Measurements from ENCODE around the gene ITIH2. TPM values are rescaled to one million over a fixed set of nuclear protein-coding genes. Genes with fewer than 3 reads are reported as not detected.
"Not testable (repeated sequence)": the region's sequence is repeated elsewhere in the genome, so short reads cannot be mapped to it uniquely, and the experiment has no call there.

Gene ITIH2
- total RNA-seq, 1 donor from 2014 or later: not detected

DNA sequence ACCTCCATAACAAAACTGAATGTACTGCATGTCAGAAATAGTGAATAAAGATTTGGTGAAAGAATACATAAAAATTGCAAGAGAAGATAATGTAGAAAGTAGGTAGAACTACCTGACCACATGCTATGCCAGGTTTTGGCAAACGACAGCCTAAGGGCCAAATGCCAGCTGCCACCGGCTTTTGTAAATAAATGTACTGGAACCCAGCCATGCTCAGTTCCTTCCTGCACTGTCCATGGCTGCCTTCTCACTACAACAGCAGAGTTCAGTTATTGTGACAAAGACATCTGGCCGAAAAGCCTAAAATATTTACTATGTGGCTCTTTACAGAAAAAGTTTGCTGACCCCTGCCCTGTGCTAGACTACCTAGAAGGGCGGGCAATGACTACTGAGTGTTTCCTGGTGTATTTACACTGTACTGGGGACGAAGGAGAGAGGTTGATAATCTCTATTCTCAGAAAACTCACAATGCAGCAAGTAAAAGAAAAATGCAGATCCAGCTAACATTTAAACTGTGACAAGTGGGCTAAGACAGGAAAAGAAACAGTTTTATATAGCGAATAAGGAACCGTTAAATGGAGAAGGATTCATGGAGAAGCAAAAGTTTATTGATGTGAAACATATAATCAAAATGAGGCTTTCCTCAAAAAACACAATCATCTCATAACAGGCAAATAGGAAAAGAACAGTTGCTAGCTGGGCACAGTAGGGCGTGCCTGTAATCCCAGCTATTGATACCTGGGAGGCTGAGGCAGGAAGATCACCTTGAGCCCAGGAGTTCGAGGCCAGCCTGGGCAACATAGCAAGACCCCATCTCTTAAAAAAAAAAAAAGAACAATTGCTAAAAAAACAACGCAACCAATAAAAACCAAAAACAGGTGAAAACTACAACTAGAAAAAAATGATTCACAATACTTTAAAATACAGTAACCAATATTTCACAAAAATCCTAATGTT, 71.0 kb downstream of the ITIH2 start:
- peaks cover 57% of the 10 kb centered on the region for H3K36me3 Mint-ChIP-seq (ENCODE audit: low read depth)
- no peaks in the 10 kb centered on the region for H3K4me1 Mint-ChIP-seq (ENCODE audit: low read depth)
- no peak for DNase-seq (ENCODE audit: low spot score)
- no peaks in the 10 kb centered on the region for H3K9me3 Mint-ChIP-seq
- H3K4me3 Mint-ChIP-seq (ENCODE audit: low read depth): no peak overlapping the region
- intact Hi-C loops (cut with micrococcal nuclease): no loop called here
- H3K27me3 Mint-ChIP-seq (ENCODE audit: low read depth): no peaks in the 10 kb centered on the region
- no peak overlapping the region for H3K27ac Mint-ChIP-seq

DNA sequence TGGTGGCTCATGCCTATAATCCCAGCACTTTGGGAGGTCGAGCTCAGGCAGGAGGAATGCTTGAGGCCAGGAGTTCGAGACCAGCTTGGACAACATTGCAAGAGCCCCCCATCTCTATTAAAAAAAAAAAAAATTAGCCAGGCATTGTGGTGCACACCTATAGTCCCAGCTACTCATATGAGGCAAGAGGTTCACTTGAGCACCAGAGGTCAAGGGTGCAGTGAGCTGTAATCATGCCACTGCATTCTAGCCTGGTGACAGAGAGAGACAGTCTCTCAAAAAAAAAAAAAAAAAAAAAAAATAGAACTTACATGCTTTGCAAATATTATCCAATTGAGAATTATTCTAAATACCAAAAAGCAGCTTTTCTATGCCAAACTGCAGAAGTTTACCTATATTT, 73.7 kb downstream of the ITIH2 start:
- Mint-ChIP-seq H3K4me3 (ENCODE audit: low read depth) (no peak overlapping the region), H3K4me1 (ENCODE audit: low read depth) (peaks cover 3% of the 10 kb centered on the region), H3K27me3 (ENCODE audit: low read depth) (no peaks in the 10 kb centered on the region), H3K36me3 (ENCODE audit: low read depth) (peaks cover 66% of the 10 kb centered on the region), H3K27ac (no peak overlapping the region), H3K9me3 (no peaks in the 10 kb centered on the region)
- no peak for DNase-seq (ENCODE audit: low spot score)
- intact Hi-C loops (cut with micrococcal nuclease): no loop called here

GRCh38 chr10:7782194-7782593, 79.1 kb downstream of the ITIH2 start:
- H3K36me3 Mint-ChIP-seq (ENCODE audit: low read depth): peaks cover 44% of the 10 kb centered on the region
- H3K4me3 Mint-ChIP-seq (ENCODE audit: low read depth); DNase-seq (ENCODE audit: low spot score); H3K27ac Mint-ChIP-seq; H3K27me3 Mint-ChIP-seq (ENCODE audit: low read depth); H3K9me3 Mint-ChIP-seq: not testable (repeated sequence)
- peaks cover 17% of the 10 kb centered on the region for H3K4me1 Mint-ChIP-seq (ENCODE audit: low read depth)
- intact Hi-C loops (cut with micrococcal nuclease): loop anchor here (10.0 kb wide), 1 partner anchor 1523 kb away; no protein-coding TSS in a partner anchor

DNA sequence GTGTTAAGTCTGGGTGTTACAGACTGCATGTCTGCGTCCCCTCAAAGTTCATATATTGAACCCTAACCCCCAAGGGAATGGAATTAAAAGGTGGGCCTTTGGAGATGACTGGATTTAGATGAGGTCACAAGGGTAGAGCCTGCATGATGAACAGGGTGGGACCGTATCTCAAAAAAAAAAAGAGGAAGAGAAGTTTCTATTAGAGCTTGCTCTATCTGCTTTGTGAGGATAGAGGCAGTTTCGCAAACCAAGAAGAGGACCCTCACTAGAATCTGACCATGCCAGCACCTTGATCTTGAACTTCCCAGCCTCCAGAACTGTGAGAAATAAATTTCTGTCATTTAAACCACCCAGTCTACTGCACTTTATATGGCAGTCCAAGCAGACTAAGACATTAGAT, 83.3 kb downstream of the ITIH2 start:
- intact Hi-C loops (cut with micrococcal nuclease): loop anchor here (10.0 kb wide), 1 partner anchor 1518 kb away; no protein-coding TSS in a partner anchor
- no peak for DNase-seq (ENCODE audit: low spot score)
- Mint-ChIP-seq H3K4me1 (ENCODE audit: low read depth) (peaks cover 26% of the 10 kb centered on the region), H3K27me3 (ENCODE audit: low read depth) (no peaks in the 10 kb centered on the region), H3K4me3 (ENCODE audit: low read depth) (no peak overlapping the region), H3K36me3 (ENCODE audit: low read depth) (peaks cover 24% of the 10 kb centered on the region), H3K27ac (no peak overlapping the region), H3K9me3 (no peaks in the 10 kb centered on the region)

- DNase-seq (ENCODE audit: low spot score): no peak
- intact Hi-C loops (cut with micrococcal nuclease): loop anchor here (10.0 kb wide), 1 partner anchor 1517 kb away; no protein-coding TSS in a partner anchor
- Mint-ChIP-seq H3K27ac (no peak overlapping the region), H3K4me3 (ENCODE audit: low read depth) (no peak overlapping the region), H3K4me1 (ENCODE audit: low read depth) (peaks cover 31% of the 10 kb centered on the region), H3K36me3 (ENCODE audit: low read depth) (peaks cover 32% of the 10 kb centered on the region), H3K27me3 (ENCODE audit: low read depth) (no peaks in the 10 kb centered on the region), H3K9me3 (no peaks in the 10 kb centered on the region)
These were observed 84.2 kb downstream of the ITIH2 start for GRCh38 chr10:7787150-7787856.

DNA sequence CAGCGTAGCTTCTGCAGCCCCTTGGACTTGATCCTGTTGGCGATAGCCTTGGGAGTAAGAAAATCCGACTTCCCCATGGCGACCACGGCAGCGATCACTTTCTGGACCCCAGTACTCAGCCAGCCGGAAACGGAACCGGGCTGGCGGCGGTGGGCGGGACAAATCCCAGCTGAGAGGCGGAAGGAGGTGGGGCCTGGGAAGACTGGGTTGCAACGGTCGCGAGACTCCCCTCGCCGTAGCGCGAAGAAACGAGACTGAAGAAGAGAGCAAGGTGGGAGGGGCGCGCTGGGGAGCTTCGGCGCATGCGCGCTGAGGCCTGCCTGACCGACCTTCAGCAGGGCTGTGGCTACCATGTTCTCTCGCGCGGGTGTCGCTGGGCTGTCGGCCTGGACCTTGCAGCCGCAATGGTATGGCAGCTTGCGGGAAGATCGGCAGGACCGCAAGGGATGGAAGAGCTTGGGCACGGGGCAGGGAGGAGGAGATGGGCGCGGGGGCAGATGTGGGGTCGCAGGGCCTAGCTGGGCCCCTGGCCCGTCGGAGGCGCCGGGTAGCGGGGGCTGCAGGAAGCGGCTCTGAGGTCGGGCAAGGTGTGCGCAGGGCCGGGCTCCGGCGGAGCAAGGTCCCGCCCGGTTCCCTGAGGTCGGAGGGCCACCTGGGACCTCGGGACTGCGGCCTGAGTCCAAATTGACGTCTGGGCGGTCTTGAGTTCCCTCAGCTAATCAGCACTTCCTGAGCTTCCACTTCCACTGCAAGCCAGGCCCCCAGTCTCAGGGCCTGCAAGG, 84.9 kb downstream of the ITIH2 start, which contains the start of the genes ATP5F1C and KIN:
Gene ATP5F1C (plus strand): TSS at position 321 of the 782 bp plus-strand sequence. CDS start 31 bp downstream, at position 352.
Gene KIN (minus strand): TSS at position 137 of the 782 bp plus-strand sequence. CDS start 60 bp downstream, at position 77.
- Mint-ChIP-seq H3K9me3 (no peaks in the 10 kb centered on the region), H3K4me1 (ENCODE audit: low read depth) (peaks cover 36% of the 10 kb centered on the region), H3K36me3 (ENCODE audit: low read depth) (peaks cover 35% of the 10 kb centered on the region), H3K27ac (no peak within 1 kb of the TSS), H3K4me3 (ENCODE audit: low read depth) (no peak within 1 kb of the TSS), H3K27me3 (ENCODE audit: low read depth) (no peaks in the 10 kb centered on the region)
- intact Hi-C loops (cut with micrococcal nuclease): loop anchor here (1.0 to 10.0 kb wide), 2 partner anchors 30 to 1517 kb away; partner anchors contain the start of gene TAF3
- peak; percentile 97 for DNase-seq (ENCODE audit: low spot score)

DNA sequence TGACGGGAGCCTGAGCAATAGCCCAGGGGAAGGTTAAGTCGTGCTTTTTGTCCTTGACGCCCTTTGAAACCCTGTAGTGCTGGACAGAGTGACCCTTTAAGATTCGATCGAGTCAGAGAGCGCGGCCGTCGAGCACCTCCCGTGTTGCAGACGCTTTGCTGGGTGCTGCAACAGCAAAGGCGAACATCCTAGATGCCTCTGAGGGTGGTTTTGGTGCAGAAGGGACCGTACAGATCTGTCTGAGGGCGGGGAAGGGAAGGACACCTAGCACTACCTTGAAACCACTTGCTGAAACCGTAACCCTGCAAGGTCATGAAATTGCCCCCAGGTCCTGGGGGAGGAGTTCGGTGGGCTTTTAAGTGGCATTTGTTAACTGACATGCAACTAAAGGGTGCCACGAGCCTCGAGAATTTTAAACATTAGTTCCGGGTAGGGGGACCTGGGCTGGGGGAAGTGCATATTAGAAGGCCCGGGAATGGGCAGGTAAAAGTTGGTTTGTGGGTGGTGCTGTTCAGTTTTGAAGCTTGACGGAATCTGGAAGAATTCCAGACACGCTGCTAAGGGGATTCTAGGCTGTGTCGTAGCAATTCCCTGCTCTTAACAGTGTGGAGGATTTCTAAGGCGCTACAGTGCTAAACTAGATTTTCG, 85.6 kb downstream of the ITIH2 start:
- peaks cover 35% of the 10 kb centered on the region for H3K4me1 Mint-ChIP-seq (ENCODE audit: low read depth)
- H3K27ac Mint-ChIP-seq: no peak overlapping the region
- H3K9me3 Mint-ChIP-seq: no peaks in the 10 kb centered on the region
- DNase-seq (ENCODE audit: low spot score): no peak
- H3K27me3 Mint-ChIP-seq (ENCODE audit: low read depth): no peaks in the 10 kb centered on the region
- no peak overlapping the region for H3K4me3 Mint-ChIP-seq (ENCODE audit: low read depth)
- intact Hi-C loops (cut with micrococcal nuclease): loop anchor here (1.0 to 10.0 kb wide), 2 partner anchors 30 to 1516 kb away; partner anchors contain the start of gene TAF3
- H3K36me3 Mint-ChIP-seq (ENCODE audit: low read depth): peaks cover 36% of the 10 kb centered on the region

- Mint-ChIP-seq H3K4me3 (ENCODE audit: low read depth) (no peak overlapping the region), H3K27ac (no peak overlapping the region), H3K9me3 (no peaks in the 10 kb centered on the region), H3K4me1 (ENCODE audit: low read depth) (peaks cover 41% of the 10 kb centered on the region), H3K27me3 (ENCODE audit: low read depth) (no peaks in the 10 kb centered on the region), H3K36me3 (ENCODE audit: low read depth) (peaks cover 39% of the 10 kb centered on the region)
- intact Hi-C loops (cut with micrococcal nuclease): loop anchor here (10.0 kb wide), 1 partner anchor 1515 kb away; no protein-coding TSS in a partner anchor
- DNase-seq (ENCODE audit: low spot score): no peak
These were observed 86.3 kb downstream of the ITIH2 start for GRCh38 chr10:7789390-7789789.

GRCh38 chr10:7792541-7792940, 89.4 kb downstream of the ITIH2 start:
- Mint-ChIP-seq H3K9me3 (no peaks in the 10 kb centered on the region), H3K27ac (no peak overlapping the region), H3K36me3 (ENCODE audit: low read depth) (peaks cover 55% of the 10 kb centered on the region), H3K4me3 (ENCODE audit: low read depth) (no peak overlapping the region), H3K4me1 (ENCODE audit: low read depth) (peaks cover 55% of the 10 kb centered on the region), H3K27me3 (ENCODE audit: low read depth) (no peaks in the 10 kb centered on the region)
- intact Hi-C loops (cut with micrococcal nuclease): no loop called here
- no peak for DNase-seq (ENCODE audit: low spot score)

DNA sequence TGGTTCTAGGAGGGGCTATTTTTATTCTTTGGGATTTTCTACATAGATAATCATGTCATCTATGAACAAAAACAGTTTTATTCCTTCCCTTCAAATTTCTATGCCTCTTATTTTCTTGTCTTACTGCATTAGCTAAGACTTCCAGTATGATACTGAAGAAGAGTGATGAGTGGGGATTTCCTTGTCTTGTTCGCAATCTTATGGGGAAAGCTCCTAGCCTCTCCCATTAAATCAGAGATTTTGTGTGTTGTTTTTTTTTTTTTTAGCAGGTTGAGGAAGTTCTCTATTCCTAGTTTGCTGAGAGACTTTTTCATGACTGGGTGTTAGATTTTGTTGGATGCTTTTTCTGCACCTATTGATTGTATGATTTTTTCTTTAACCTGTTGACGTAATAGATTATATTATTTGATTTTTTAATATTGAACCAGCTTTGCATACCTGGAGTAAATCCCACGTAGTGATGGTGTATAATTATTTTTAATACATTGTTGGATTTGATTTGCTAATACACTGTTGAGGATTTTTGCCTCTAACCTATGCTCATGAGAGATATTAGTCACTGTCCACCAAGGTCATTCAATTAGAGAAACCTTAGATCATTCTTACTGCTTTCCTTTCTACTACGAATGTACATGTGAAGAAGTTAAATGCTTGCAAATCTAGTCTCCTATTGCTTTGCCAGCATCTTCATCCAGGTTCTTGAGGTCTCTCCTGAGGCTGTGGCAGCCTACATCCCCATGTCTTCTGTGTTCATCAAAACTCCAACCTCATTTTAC, 91.3 kb downstream of the ITIH2 start:
- H3K36me3 Mint-ChIP-seq (ENCODE audit: low read depth): peaks cover 67% of the 10 kb centered on the region
- peaks cover 59% of the 10 kb centered on the region for H3K4me1 Mint-ChIP-seq (ENCODE audit: low read depth)
- no peaks in the 10 kb centered on the region for H3K27me3 Mint-ChIP-seq (ENCODE audit: low read depth)
- H3K9me3 Mint-ChIP-seq: no peaks in the 10 kb centered on the region
- no peak for DNase-seq (ENCODE audit: low spot score)
- H3K27ac Mint-ChIP-seq: peak overlapping the region; percentile 11
- intact Hi-C loops (cut with micrococcal nuclease): no loop called here
- H3K4me3 Mint-ChIP-seq (ENCODE audit: low read depth): no peak overlapping the region

DNA sequence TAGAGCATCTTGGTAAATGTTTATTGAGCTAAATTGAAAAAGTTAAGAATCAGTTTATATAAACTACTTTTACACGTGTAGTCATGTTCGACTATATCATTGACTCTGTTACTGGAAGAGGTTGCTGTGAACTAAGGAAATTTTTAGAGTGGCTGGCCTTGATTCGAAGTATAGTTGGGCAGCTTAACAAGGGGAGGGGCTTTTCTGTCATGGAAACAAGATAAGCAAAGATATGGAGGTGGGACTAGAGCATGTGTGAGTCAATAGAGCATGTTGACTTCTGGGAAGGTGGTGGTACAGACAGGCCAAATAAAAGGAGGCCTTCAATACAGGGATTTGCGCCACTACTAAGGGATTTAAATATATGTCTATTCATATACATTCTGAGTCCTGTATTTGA, 92.5 kb downstream of the ITIH2 start:
- intact Hi-C loops (cut with micrococcal nuclease): no loop called here
- Mint-ChIP-seq H3K27ac (peak overlapping the region; percentile 3), H3K9me3 (no peaks in the 10 kb centered on the region), H3K27me3 (ENCODE audit: low read depth) (no peaks in the 10 kb centered on the region), H3K4me3 (ENCODE audit: low read depth) (no peak overlapping the region), H3K4me1 (ENCODE audit: low read depth) (peaks cover 51% of the 10 kb centered on the region), H3K36me3 (ENCODE audit: low read depth) (peaks cover 71% of the 10 kb centered on the region)
- no peak for DNase-seq (ENCODE audit: low spot score)
